SK-N-SH (cell line): ENCODE measurements around the gene ABCC2. TPM values are rescaled to one million over a fixed set of nuclear protein-coding genes. Genes with fewer than 3 reads are reported as not detected.

Source experiments
- CTCF ChIA-PET: fragments of 300-600, 350-600 bp; formaldehyde crosslinking; extraction: SDS; loops from one replicate; lab custom pipeline; 2021; lab: Yijun Ruan, JAX
- POLR2A ChIA-PET: fragments of 350-600 bp; sonication (Branson Sonifier 250); formaldehyde crosslinking; extraction: SDS; loops from one replicate; lab custom pipeline; 2020; ENCODE audit warnings: antibody characterized with exemption, inconsistent platforms; lab: Yijun Ruan, JAX
- DNase-seq: peaks from one replicate; pipeline ENCODE4 v3.0.0; 2012
- H2AFZ ChIP-seq: fragments of 200-600 bp; sonication (generic); 2 replicates; pipeline ENCODE4 v1.8.1; 2016; ENCODE audit warnings: antibody characterized with exemption, mild to moderate bottlenecking, low read depth
- H3F3A ChIP-seq: fragments of 200-600 bp; sonication (generic); replicated peaks from 2 replicates; pipeline ENCODE3; 2016; ENCODE audit warnings: antibody characterized with exemption, mild to moderate bottlenecking; ENCODE audit not compliant: insufficient read depth
- H3K27ac ChIP-seq, 2 experiments: fragments of 200-500 bp in 1 of 2; fragments of 200-600 bp in 1 of 2; sonication (Bioruptor generic) in 1 of 2; sonication (generic), shearing (Covaris generic) in 1 of 2; 2 replicates each; pipeline versions ENCODE4 v1.5.1 to v1.6.1; 2014 to 2016; ENCODE audit warnings: low read depth in 2 of 2, inconsistent platforms in 1 of 2, low read length in 1 of 2, mild to moderate bottlenecking in 1 of 2, mixed read lengths in 1 of 2
- H3K27me3 ChIP-seq: fragments of 200-600 bp; sonication (generic), shearing (Covaris generic); 2 replicates; pipeline ENCODE4 v1.6.1; 2016; ENCODE audit warnings: mixed run types; ENCODE audit not compliant: insufficient read depth
- H3K36me3 ChIP-seq, 2 experiments: fragments of 200-500 bp in 1 of 2; fragments of 200-600 bp in 1 of 2; sonication (Bioruptor generic) in 1 of 2; sonication (generic) in 1 of 2; replicated peaks in 1 of 2; 2 replicates each; pipeline versions ENCODE3 to v1.5.1; 2014 to 2016; ENCODE audit warnings: low read length in 1 of 2, mild to moderate bottlenecking in 1 of 2; ENCODE audit not compliant: insufficient read depth in 2 of 2, control insufficient read depth in 1 of 2
- H3K4me1 ChIP-seq, 2 experiments: fragments of 200-500 bp in 1 of 2; fragments of 200-600 bp in 1 of 2; sonication (Bioruptor generic) in 1 of 2; sonication (generic), shearing (Covaris generic) in 1 of 2; 2 replicates each; pipeline versions ENCODE4 v1.5.1 to v1.6.1; 2014 to 2016; ENCODE audit warnings: low read depth in 1 of 2, low read length in 1 of 2, mixed run types in 1 of 2; ENCODE audit not compliant: insufficient read depth in 2 of 2, control insufficient read depth in 1 of 2
- H3K4me2 ChIP-seq: fragments of 200-600 bp; sonication (generic), shearing (Covaris generic); 2 replicates; pipeline ENCODE4 v1.6.1; 2017; ENCODE audit warnings: mixed run types
- H3K4me3 ChIP-seq, 2 experiments: fragments of 200-500 bp in 1 of 2; fragments of 200-600 bp in 1 of 2; sonication (Bioruptor generic) in 1 of 2; sonication (generic), shearing (Covaris generic) in 1 of 2; 2 replicates each; pipeline versions ENCODE4 v1.5.1 to v1.8.1; 2014 to 2016; ENCODE audit warnings: low read depth in 2 of 2, inconsistent platforms in 1 of 2, low read length in 1 of 2, mild to moderate bottlenecking in 1 of 2, mixed read lengths in 1 of 2, moderate library complexity in 1 of 2
- H3K79me2 ChIP-seq: fragments of 200-600 bp; sonication (generic); 2 replicates; pipeline ENCODE4 v1.8.1; 2017; ENCODE audit warnings: mild to moderate bottlenecking; ENCODE audit not compliant: insufficient read depth
- H3K9ac ChIP-seq: fragments of 200-600 bp; sonication (generic); 2 replicates; pipeline ENCODE4 v1.6.1; 2017; ENCODE audit warnings: mixed run types
- H3K9me2 ChIP-seq: fragments of 200-600 bp; sonication (generic); 2 replicates; pipeline ENCODE4 v1.6.1; 2017; ENCODE audit warnings: mixed run types
- H3K9me3 ChIP-seq: fragments of 200-600 bp; sonication (generic); 2 replicates; pipeline ENCODE4 v1.6.1; 2017; ENCODE audit warnings: mixed run types, mild to moderate bottlenecking, moderate library complexity
- H4K20me1 ChIP-seq: fragments of 200-600 bp; sonication (generic); 2 replicates; pipeline ENCODE4 v1.6.1; 2017; ENCODE audit warnings: mild to moderate bottlenecking, mixed run types; ENCODE audit not compliant: insufficient read depth
- CHD2 ChIP-seq: fragments of 150-350 bp; IDR thresholded peaks from 2 replicates; pipeline ENCODE4 v1.6.1; 2018; ENCODE audit warnings: low read length; ENCODE audit not compliant: partially characterized antibody
- CTCF ChIP-seq: fragments of 200-600 bp; sonication (generic); IDR thresholded peaks from 2 replicates; pipeline ENCODE4 v1.6.1; 2017; ENCODE audit warnings: antibody characterized with exemption, mild to moderate bottlenecking, moderate library complexity
- EZH2phosphoT487 ChIP-seq: fragments of 200-600 bp; sonication (generic); IDR thresholded peaks from 2 replicates; pipeline ENCODE4 v1.6.1; 2017; ENCODE audit warnings: low read depth, mixed run types, mild to moderate bottlenecking, antibody characterized with exemption, moderate library complexity, borderline replicate concordance
- FOXM1 ChIP-seq: IDR thresholded peaks from 2 replicates; pipeline ENCODE4 v1.4.0; 2012; ENCODE audit warnings: low read depth, mild to moderate bottlenecking
- GABPA ChIP-seq: IDR thresholded peaks from 2 replicates; pipeline ENCODE4 v1.4.0; 2012; ENCODE audit warnings: low read depth, mild to moderate bottlenecking
- IRF3 ChIP-seq: fragments of 150-350 bp; IDR thresholded peaks from 2 replicates; pipeline ENCODE4 v1.6.1; 2016; ENCODE audit warnings: mild to moderate bottlenecking, low read depth, low read length
- MAX ChIP-seq: IDR thresholded peaks from 2 replicates; pipeline ENCODE4 v1.4.0; 2012; ENCODE audit warnings: low read depth
- MEF2A ChIP-seq: IDR thresholded peaks from 2 replicates; pipeline ENCODE4 v1.4.0; 2012; ENCODE audit warnings: low read depth, borderline replicate concordance
- NFIC ChIP-seq: IDR thresholded peaks from 2 replicates; pipeline ENCODE4 v1.4.0; 2012; ENCODE audit warnings: borderline replicate concordance
- RAD21 ChIP-seq: IDR thresholded peaks from 2 replicates; pipeline ENCODE4 v1.6.1; 2012; ENCODE audit warnings: mild to moderate bottlenecking, low read length
- RCOR1 ChIP-seq: fragments of 150-350 bp; IDR thresholded peaks from 2 replicates; pipeline ENCODE4 v1.6.1; 2017; ENCODE audit warnings: antibody characterized with exemption, low read length
- SMC3 ChIP-seq: IDR thresholded peaks from 2 replicates; pipeline ENCODE4 v1.6.1; 2012; ENCODE audit warnings: low read depth, low read length, improper control_type of control experiment
- TCF12 ChIP-seq: IDR thresholded peaks from 2 replicates; pipeline ENCODE4 v1.4.0; 2012
- USF1 ChIP-seq: IDR thresholded peaks from 2 replicates; pipeline ENCODE4 v1.4.0; 2012; ENCODE audit warnings: low read depth, borderline replicate concordance
- YY1 ChIP-seq: IDR thresholded peaks from 2 replicates; pipeline ENCODE4 v1.4.0; 2012; ENCODE audit warnings: low read depth, mild to moderate bottlenecking
- ZBTB33 ChIP-seq: IDR thresholded peaks from 2 replicates; pipeline ENCODE4 v1.4.0; 2012; ENCODE audit warnings: low read depth, borderline replicate concordance
- WGBS: methylation state at CpG from one replicate; pipeline ENCODE4 v1.1.6; 2017; ENCODE audit warnings: low lambda C conversion rate; 5-methylcytosine and 5-hydroxymethylcytosine counted together
- polyA plus RNA-seq, 3 experiments: library from polyadenylated mRNA; depleted of rRNA; stranded (reverse); fragments of >200 nt; gene quantifications; 2 replicates each; pipeline ENCODE4 v1.2.3, GENCODE V29; 2012

Gene ABCC2
- polyA plus RNA-seq, 1 of the 3 experiments (the other 2 are of a cell fraction), result 0.48 TPM

GRCh38 chr10:99740933-99741559, 41.4 kb upstream of the ABCC2 start:
- Histone ChIP-seq H4K20me1 (no peaks in the 10 kb centered on the region), H3K9ac (no peak overlapping the region), H3K79me2 (peaks cover 10% of the 10 kb centered on the region; the same call in 1 of the 2 replicates), H3K27ac (no peak overlapping the region), H3K4me3 (no peak overlapping the region), H3K27me3 (no peaks in the 10 kb centered on the region), H3K4me1 (no peaks in the 10 kb centered on the region), H3K4me2 (no peak overlapping the region), H3K9me2 (no peaks in the 10 kb centered on the region), H3K36me3 (peaks cover 69 to 100% of the 10 kb centered on the region in 2 experiments), H2AFZ (no peak overlapping the region), H3K9me3 (peaks cover 22% of the 10 kb centered on the region), H3F3A (peaks cover 5% of the 10 kb centered on the region)
- CTCF ChIA-PET, result interaction anchor here (1.0 kb wide), 1 partner anchor 105 kb away, joined by 7 read pairs; no protein-coding TSS in a partner anchor
- no peak for DNase-seq
- POLR2A ChIA-PET, result no interaction called here
- 87% methylated on average over 3 of the region's 3 CpGs for WGBS
- TF ChIP-seq RAD21 (no peak), CTCF (no peak), YY1 (no peak), CHD2 (no peak), MAX (no peak), FOXM1 (no peak), SMC3 (no peak), USF1 (no peak), TCF12 (no peak), EZH2phosphoT487 (no peak), RCOR1 (no peak), NFIC (no peak), MEF2A (no peak), ZBTB33 (no peak), GABPA (no peak), IRF3 (no peak)
